ENCODE results near the gene PRAMEF13.
"Not testable (repeated sequence)": the region's sequence is repeated elsewhere in the genome, so short reads cannot be mapped to it uniquely, and the experiment has no call there.

The PRAMEF13 gene

DNA sequence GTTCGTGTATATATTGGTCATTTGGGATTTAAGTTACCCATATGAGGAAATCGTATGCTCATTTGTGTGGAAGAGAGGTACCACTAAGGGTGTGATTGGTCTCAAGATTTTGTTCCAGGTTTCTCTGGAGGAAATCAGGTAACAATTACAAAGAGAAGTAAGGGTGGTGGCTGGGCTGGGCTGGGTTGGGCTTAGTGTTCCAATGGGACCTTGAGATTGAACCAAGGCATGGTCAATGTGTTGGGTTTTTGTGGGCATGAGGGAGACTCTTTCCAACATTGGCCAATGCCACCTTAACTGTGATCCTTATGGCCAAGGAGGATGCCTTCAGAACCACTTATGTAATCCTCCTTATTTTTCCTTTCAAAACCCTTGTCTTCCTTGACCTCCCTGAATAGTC is 29.4 kb upstream of the PRAMEF13 start:
- not testable (repeated sequence) for H3K79me2 ChIP-seq (ENCODE audit: insufficient read depth, low read depth); H4K20me1 ChIP-seq (ENCODE audit: insufficient read depth); H3K9ac ChIP-seq; H3K27me3 ChIP-seq (ENCODE audit: insufficient read depth, low read depth); H3K4me2 ChIP-seq; H3K36me3 ChIP-seq (ENCODE audit: insufficient read depth); H3K4me1 ChIP-seq (ENCODE audit: low read depth, poor library complexity, severe bottlenecking); H2AFZ ChIP-seq (ENCODE audit: low read depth); H3K4me3 ChIP-seq (IDR thresholded peaks at IDR 0.05; ENCODE audit: insufficient read depth, low read depth, low read length); H3K27ac ChIP-seq

DNA sequence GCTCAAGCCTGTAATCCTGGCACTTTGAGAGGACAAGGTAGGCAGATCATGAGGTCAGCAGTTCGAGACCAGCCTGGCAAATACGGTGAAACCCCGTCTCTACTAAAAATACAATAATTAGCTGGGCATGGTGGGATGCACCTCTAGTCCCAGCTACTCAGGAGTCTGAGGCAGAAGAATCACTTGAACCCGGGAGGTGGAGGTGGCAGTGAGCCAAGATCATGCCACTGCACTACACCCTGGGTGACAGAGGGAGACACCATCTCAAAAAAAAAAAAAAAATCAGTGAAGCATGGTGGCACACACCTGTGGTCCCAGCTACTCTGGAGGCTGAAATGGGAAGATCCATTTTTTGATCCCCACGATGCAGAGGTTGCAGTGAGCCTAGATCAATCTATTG is 28.9 kb upstream of the PRAMEF13 start:
- H2AFZ ChIP-seq (ENCODE audit: low read depth); H4K20me1 ChIP-seq (ENCODE audit: insufficient read depth); H3K27ac ChIP-seq; H3K36me3 ChIP-seq (ENCODE audit: insufficient read depth); H3K9ac ChIP-seq; H3K79me2 ChIP-seq (ENCODE audit: insufficient read depth, low read depth); H3K4me1 ChIP-seq (ENCODE audit: low read depth, poor library complexity, severe bottlenecking); H3K4me3 ChIP-seq (IDR thresholded peaks at IDR 0.05; ENCODE audit: insufficient read depth, low read depth, low read length); H3K4me2 ChIP-seq; H3K27me3 ChIP-seq (ENCODE audit: insufficient read depth, low read depth): not testable (repeated sequence)

DNA sequence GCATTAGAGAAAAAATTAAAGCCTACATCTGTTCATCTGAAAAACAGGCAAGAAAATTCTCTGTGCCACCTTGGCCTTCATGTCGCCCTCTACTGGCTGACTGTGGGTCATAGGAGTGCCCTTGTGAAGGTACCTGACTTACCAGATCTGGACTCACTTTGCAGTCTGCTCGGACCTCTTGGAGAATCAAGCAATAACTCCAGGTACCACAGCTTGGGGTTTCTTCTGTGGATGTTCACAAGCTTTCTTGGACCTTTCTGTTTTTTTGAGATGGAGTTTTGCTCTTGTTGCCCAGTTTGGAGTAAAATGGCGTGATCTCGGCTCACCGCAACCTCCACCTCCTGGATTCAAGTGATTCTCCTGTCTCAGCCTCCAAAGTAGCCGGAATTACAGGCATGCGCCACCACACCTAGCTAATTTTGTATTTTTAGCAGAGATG is 27.2 kb upstream of the PRAMEF13 start:
- Histone ChIP-seq H3K4me1 (ENCODE audit: low read depth, poor library complexity, severe bottlenecking) (no peaks in the 10 kb centered on the region), H3K36me3 (ENCODE audit: insufficient read depth) (no peaks in the 10 kb centered on the region), H3K27ac (no peak overlapping the region), H2AFZ (ENCODE audit: low read depth) (no peak overlapping the region), H3K4me3 (IDR thresholded peaks at IDR 0.05; ENCODE audit: insufficient read depth, low read depth, low read length) (no peak overlapping the region), H3K79me2 (ENCODE audit: insufficient read depth, low read depth) (no peaks in the 10 kb centered on the region), H3K4me2 (no peak overlapping the region), H4K20me1 (ENCODE audit: insufficient read depth) (no peaks in the 10 kb centered on the region), H3K27me3 (ENCODE audit: insufficient read depth, low read depth) (no peaks in the 10 kb centered on the region; the same call in 1 of the 2 replicates), H3K9ac (no peak overlapping the region)
- TF ChIP-seq, protein P1, sequence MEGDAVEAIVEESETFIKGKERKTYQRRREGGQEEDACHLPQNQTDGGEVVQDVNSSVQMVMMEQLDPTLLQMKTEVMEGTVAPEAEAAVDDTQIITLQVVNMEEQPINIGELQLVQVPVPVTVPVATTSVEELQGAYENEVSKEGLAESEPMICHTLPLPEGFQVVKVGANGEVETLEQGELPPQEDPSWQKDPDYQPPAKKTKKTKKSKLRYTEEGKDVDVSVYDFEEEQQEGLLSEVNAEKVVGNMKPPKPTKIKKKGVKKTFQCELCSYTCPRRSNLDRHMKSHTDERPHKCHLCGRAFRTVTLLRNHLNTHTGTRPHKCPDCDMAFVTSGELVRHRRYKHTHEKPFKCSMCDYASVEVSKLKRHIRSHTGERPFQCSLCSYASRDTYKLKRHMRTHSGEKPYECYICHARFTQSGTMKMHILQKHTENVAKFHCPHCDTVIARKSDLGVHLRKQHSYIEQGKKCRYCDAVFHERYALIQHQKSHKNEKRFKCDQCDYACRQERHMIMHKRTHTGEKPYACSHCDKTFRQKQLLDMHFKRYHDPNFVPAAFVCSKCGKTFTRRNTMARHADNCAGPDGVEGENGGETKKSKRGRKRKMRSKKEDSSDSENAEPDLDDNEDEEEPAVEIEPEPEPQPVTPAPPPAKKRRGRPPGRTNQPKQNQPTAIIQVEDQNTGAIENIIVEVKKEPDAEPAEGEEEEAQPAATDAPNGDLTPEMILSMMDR (conservative IDR thresholded peaks at IDR 0.05; ENCODE audit: low read depth, low read length): peak; percentile 49

DNA sequence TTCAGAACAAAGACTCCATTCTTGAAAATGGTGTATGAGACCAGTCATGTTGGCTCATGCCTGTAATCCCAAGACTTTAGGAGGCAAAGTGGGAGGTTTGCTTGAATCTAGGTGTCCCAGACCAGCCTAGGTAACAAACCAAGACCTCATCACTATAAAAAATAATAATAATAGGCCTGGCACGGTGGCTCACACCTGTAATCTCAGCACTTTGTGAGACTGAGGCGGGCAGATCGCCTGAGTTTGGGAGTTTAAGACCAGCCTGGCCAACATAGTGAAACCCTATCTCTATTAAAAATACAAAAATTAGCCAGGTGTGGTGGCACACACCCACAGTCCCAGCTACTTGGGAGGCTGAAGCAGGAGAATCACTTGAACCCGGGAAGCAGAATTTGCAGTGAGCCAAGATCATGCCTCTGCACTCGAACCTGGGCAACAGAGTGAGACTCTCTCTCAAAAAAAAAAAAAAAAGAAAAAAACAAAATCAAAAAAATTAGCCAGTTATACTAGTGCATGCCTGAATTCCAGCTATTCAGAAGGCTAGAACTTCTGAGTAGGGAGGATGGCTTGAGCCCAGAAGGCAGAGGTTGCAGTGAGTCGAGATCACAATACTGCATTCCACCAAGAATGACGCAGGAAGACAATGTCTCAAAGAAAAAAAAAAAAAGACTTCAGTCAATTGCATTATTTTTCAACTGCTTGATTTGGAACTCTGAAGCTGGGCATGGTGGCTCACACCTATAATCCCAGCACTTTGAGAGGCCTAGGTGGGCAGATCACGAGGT is 26.3 kb upstream of the PRAMEF13 start:
- H3K36me3 ChIP-seq (ENCODE audit: insufficient read depth); H3K79me2 ChIP-seq (ENCODE audit: insufficient read depth, low read depth); H3K27me3 ChIP-seq (ENCODE audit: insufficient read depth, low read depth); H3K9ac ChIP-seq; H3K4me2 ChIP-seq; H2AFZ ChIP-seq (ENCODE audit: low read depth); H4K20me1 ChIP-seq (ENCODE audit: insufficient read depth); H3K4me3 ChIP-seq (IDR thresholded peaks at IDR 0.05; ENCODE audit: insufficient read depth, low read depth, low read length); H3K27ac ChIP-seq; H3K4me1 ChIP-seq (ENCODE audit: low read depth, poor library complexity, severe bottlenecking): not testable (repeated sequence)

DNA sequence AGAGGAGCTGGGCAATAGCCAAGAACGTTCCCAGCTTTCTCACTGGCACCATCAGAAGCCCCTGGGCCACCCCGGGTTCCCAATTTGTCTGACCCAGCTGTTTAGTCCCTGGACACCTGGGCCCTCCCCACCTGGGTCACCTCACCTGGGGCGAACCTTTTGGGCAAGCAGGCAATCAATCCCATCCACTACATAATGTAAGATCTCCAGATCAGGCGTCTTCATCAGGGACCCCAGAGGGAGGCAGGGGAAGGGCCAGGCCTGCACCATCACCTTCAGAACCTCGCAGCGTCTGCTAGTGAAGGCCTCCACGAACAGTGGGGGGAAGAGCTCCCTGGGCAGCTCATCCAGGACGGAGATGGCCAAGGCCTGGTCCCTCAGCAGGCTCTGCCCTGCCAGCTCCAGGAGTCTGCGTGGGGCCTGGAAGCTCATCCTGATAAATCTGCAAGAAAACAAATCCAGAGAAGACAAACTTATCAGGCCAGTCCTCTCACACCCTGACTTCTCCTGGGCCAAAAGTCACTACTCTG is 24.5 kb upstream of the PRAMEF13 start, which contains the start of gene PRAMEF18:
Gene PRAMEF18 (minus strand): TSS at position 480 of the 530 bp plus-strand sequence. CDS start 48 bp downstream, at position 432.
- not testable (repeated sequence) for H3K27me3 ChIP-seq (ENCODE audit: insufficient read depth, low read depth); H3K4me1 ChIP-seq (ENCODE audit: low read depth, poor library complexity, severe bottlenecking); H2AFZ ChIP-seq (ENCODE audit: low read depth); H3K9ac ChIP-seq; H3K4me2 ChIP-seq; H3K36me3 ChIP-seq (ENCODE audit: insufficient read depth); H4K20me1 ChIP-seq (ENCODE audit: insufficient read depth); H3K79me2 ChIP-seq (ENCODE audit: insufficient read depth, low read depth); H3K27ac ChIP-seq; H3K4me3 ChIP-seq (IDR thresholded peaks at IDR 0.05; ENCODE audit: insufficient read depth, low read depth, low read length)

DNA sequence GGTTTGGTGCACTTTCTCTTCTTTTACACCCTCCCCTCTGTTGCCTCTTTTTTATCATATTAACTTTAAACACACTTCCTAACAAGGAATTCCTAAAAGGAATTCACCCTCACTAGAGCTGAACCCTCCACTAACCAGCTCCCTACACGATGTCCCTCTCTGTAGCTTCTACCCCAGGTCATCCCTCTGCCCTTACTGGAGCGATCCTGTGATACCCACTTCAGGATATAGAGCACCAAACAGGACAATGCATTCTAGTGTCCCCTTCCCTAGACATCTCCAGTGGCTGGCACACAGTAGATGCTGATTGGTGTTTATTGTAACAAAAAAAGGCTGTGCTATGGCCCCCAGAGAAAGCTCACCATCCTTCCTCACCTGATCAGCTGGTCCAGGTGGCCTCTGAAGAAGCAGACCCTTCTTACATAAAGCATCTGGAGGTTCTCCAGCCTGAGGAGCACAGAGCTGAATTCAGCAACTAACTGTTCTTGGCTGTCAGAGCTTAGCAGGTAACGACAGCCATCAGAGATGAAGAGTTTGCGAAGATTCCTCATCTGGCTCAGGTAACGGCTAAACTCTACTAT is 23.4 kb upstream of the PRAMEF13 start:
- Histone ChIP-seq H3K27ac (no peak overlapping the region), H2AFZ (ENCODE audit: low read depth) (no peak overlapping the region), H3K36me3 (ENCODE audit: insufficient read depth) (no peaks in the 10 kb centered on the region), H3K4me1 (ENCODE audit: low read depth, poor library complexity, severe bottlenecking) (no peaks in the 10 kb centered on the region), H3K27me3 (ENCODE audit: insufficient read depth, low read depth) (no peaks in the 10 kb centered on the region), H3K4me3 (IDR thresholded peaks at IDR 0.05; ENCODE audit: insufficient read depth, low read depth, low read length) (no peak overlapping the region), H3K79me2 (ENCODE audit: insufficient read depth, low read depth) (no peaks in the 10 kb centered on the region), H4K20me1 (ENCODE audit: insufficient read depth) (no peaks in the 10 kb centered on the region), H3K9ac (no peak overlapping the region), H3K4me2 (no peak overlapping the region)
- TF ChIP-seq, protein P1 (conservative IDR thresholded peaks at IDR 0.05; ENCODE audit: low read depth, low read length): no peak

DNA sequence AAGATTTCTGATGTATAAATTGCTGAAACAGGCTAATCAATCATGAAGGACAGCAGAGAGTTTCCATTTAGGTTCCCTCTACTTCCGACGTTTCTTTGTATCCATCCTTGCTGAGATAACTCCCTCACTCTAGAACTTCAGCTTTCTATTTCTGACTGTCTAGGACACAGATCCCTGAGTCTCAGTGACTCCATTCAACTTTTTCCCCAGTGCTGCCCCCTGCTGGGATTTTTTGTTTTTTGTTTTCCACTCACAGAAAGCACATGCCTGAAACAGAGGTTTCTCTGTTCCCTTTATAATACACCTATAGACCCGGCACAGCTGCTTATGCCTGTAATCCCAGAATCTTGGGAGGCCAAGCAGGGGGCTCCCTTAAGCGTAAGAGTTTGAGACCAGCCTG is 21.6 kb upstream of the PRAMEF13 start:
- not testable (repeated sequence) for H3K27me3 ChIP-seq (ENCODE audit: insufficient read depth, low read depth); H3K4me2 ChIP-seq; H4K20me1 ChIP-seq (ENCODE audit: insufficient read depth)

DNA sequence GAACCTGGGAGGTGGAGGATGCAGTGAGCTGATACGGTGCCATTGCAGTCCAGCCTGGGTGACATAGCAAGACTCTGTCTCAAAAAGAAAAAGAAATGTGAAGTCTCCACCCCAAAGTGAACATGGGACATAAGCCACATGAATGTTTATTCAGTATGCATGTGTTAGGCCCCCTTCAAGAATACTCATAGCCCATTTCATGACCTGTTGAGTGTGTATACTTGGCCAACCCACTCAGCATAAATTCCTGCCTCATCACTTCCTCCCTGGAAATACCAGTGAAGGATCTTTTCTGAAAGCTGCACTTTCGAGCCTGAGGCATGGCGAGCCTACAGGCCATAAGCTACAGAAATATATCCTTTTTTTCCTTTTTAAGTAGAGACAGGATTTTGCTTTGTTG is 18.0 kb upstream of the PRAMEF13 start:
- H2AFZ ChIP-seq (ENCODE audit: low read depth); H3K36me3 ChIP-seq (ENCODE audit: insufficient read depth); H3K9ac ChIP-seq; H3K27me3 ChIP-seq (ENCODE audit: insufficient read depth, low read depth); H3K4me1 ChIP-seq (ENCODE audit: low read depth, poor library complexity, severe bottlenecking); H3K79me2 ChIP-seq (ENCODE audit: insufficient read depth, low read depth); H4K20me1 ChIP-seq (ENCODE audit: insufficient read depth); H3K4me3 ChIP-seq (IDR thresholded peaks at IDR 0.05; ENCODE audit: insufficient read depth, low read depth, low read length); H3K27ac ChIP-seq; H3K4me2 ChIP-seq: not testable (repeated sequence)

More for the DNA sequence above, 21.6 kb upstream of the PRAMEF13 start:
- H3K4me1 ChIP-seq (ENCODE audit: low read depth, poor library complexity, severe bottlenecking); H3K4me3 ChIP-seq (IDR thresholded peaks at IDR 0.05; ENCODE audit: insufficient read depth, low read depth, low read length); H2AFZ ChIP-seq (ENCODE audit: low read depth); H3K27ac ChIP-seq; H3K9ac ChIP-seq; H3K36me3 ChIP-seq (ENCODE audit: insufficient read depth); H3K79me2 ChIP-seq (ENCODE audit: insufficient read depth, low read depth): not testable (repeated sequence)
